Activated naive CD8-positive, alpha-beta T cell (primary cell): ENCODE data around the gene ENHO.

Experiments used
- H3K27ac Mint-ChIP-seq: one replicate; pipeline ENCODE4 v1.8.0; 2021; ENCODE audit warnings: mixed read lengths
- H3K27me3 Mint-ChIP-seq: one replicate; pipeline ENCODE4 v1.8.0; 2021; ENCODE audit warnings: mixed read lengths
- H3K36me3 Mint-ChIP-seq: one replicate; pipeline ENCODE4 v1.8.0; 2021; ENCODE audit warnings: mixed read lengths
- H3K4me1 Mint-ChIP-seq: one replicate; pipeline ENCODE4 v1.8.0; 2021; ENCODE audit warnings: low read depth, mixed read lengths
- H3K4me3 Mint-ChIP-seq: one replicate; pipeline ENCODE4 v1.8.0; 2021; ENCODE audit warnings: mild to moderate bottlenecking, mixed read lengths
- H3K9me3 Mint-ChIP-seq: one replicate; pipeline ENCODE4 v1.8.0; 2021; ENCODE audit warnings: low read depth, mixed read lengths

Gene ENHO

GRCh38 chr9:34522091-34522887 is 501 bp downstream of the ENHO start:
- Mint-ChIP-seq H3K27ac (no peak overlapping the region), H3K4me1 (peaks cover 15% of the 10 kb centered on the region), H3K4me3 (peak overlapping the region; percentile 87), H3K9me3 (no peaks in the 10 kb centered on the region), H3K36me3 (no peaks in the 10 kb centered on the region), H3K27me3 (no peaks in the 10 kb centered on the region)

GRCh38 chr9:34521406-34522045 is 1.3 kb downstream of the ENHO start:
- Mint-ChIP-seq H3K4me3 (no peak overlapping the region), H3K36me3 (no peaks in the 10 kb centered on the region), H3K27me3 (no peaks in the 10 kb centered on the region), H3K4me1 (peaks cover 15% of the 10 kb centered on the region), H3K9me3 (no peaks in the 10 kb centered on the region), H3K27ac (no peak overlapping the region)

- Mint-ChIP-seq H3K27me3 (no peaks in the 10 kb centered on the region), H3K9me3 (no peaks in the 10 kb centered on the region), H3K4me3 (no peak overlapping the region), H3K36me3 (no peaks in the 10 kb centered on the region), H3K4me1 (peaks cover 15% of the 10 kb centered on the region), H3K27ac (no peak overlapping the region)
These were observed 2.0 kb downstream of the ENHO start for GRCh38 chr9:34520505-34521385.

GRCh38 chr9:34520096-34520495 is 2.7 kb downstream of the ENHO start:
- Mint-ChIP-seq H3K36me3 (no peaks in the 10 kb centered on the region), H3K27me3 (no peaks in the 10 kb centered on the region), H3K9me3 (no peaks in the 10 kb centered on the region), H3K27ac (no peak overlapping the region), H3K4me1 (peaks cover 15% of the 10 kb centered on the region), H3K4me3 (no peak overlapping the region)

- H3K36me3 Mint-ChIP-seq = no peaks in the 10 kb centered on the region
- H3K27me3 Mint-ChIP-seq = no peaks in the 10 kb centered on the region
- H3K4me3 Mint-ChIP-seq = no peak overlapping the region
- no peaks in the 10 kb centered on the region for H3K9me3 Mint-ChIP-seq
- peaks cover 9% of the 10 kb centered on the region for H3K4me1 Mint-ChIP-seq
- no peak overlapping the region for H3K27ac Mint-ChIP-seq
These were observed 3.3 kb downstream of the ENHO start for GRCh38 chr9:34519321-34520020.

- no peaks in the 10 kb centered on the region for H3K27me3 Mint-ChIP-seq
- peaks cover 5% of the 10 kb centered on the region for H3K4me1 Mint-ChIP-seq
- no peaks in the 10 kb centered on the region for H3K36me3 Mint-ChIP-seq
- no peak overlapping the region for H3K4me3 Mint-ChIP-seq
- H3K9me3 Mint-ChIP-seq = no peaks in the 10 kb centered on the region
- no peak overlapping the region for H3K27ac Mint-ChIP-seq
These were observed 3.9 kb downstream of the ENHO start for GRCh38 chr9:34518896-34519295.

GRCh38 chr9:34518110-34518616 is 4.6 kb downstream of the ENHO start:
- H3K27me3 Mint-ChIP-seq = no peaks in the 10 kb centered on the region
- peaks cover 5% of the 10 kb centered on the region for H3K4me1 Mint-ChIP-seq
- no peaks in the 10 kb centered on the region for H3K9me3 Mint-ChIP-seq
- no peaks in the 10 kb centered on the region for H3K36me3 Mint-ChIP-seq
- H3K4me3 Mint-ChIP-seq = no peak overlapping the region
- H3K27ac Mint-ChIP-seq = no peak overlapping the region

- no peak overlapping the region for H3K27ac Mint-ChIP-seq
- no peak overlapping the region for H3K4me3 Mint-ChIP-seq
- H3K27me3 Mint-ChIP-seq = no peaks in the 10 kb centered on the region
- no peaks in the 10 kb centered on the region for H3K36me3 Mint-ChIP-seq
- H3K4me1 Mint-ChIP-seq = peaks cover under 1% of the 10 kb centered on the region
- H3K9me3 Mint-ChIP-seq = no peaks in the 10 kb centered on the region
These were observed 5.6 kb downstream of the ENHO start for GRCh38 chr9:34517185-34517584.

- Mint-ChIP-seq H3K9me3 (no peaks in the 10 kb centered on the region), H3K27ac (no peak overlapping the region), H3K4me1 (no peaks in the 10 kb centered on the region), H3K36me3 (no peaks in the 10 kb centered on the region), H3K27me3 (no peaks in the 10 kb centered on the region), H3K4me3 (no peak overlapping the region)
These were observed 6.8 kb downstream of the ENHO start for GRCh38 chr9:34515959-34516358.

- H3K27me3 Mint-ChIP-seq = no peaks in the 10 kb centered on the region
- no peaks in the 10 kb centered on the region for H3K9me3 Mint-ChIP-seq
- H3K36me3 Mint-ChIP-seq = no peaks in the 10 kb centered on the region
- H3K4me1 Mint-ChIP-seq = no peaks in the 10 kb centered on the region
- H3K4me3 Mint-ChIP-seq = no peak overlapping the region
- no peak overlapping the region for H3K27ac Mint-ChIP-seq
These were observed 8.0 kb downstream of the ENHO start for GRCh38 chr9:34514816-34515215.

- H3K9me3 Mint-ChIP-seq = no peaks in the 10 kb centered on the region
- no peak overlapping the region for H3K27ac Mint-ChIP-seq
- no peaks in the 10 kb centered on the region for H3K27me3 Mint-ChIP-seq
- no peaks in the 10 kb centered on the region for H3K4me1 Mint-ChIP-seq
- no peak overlapping the region for H3K4me3 Mint-ChIP-seq
- H3K36me3 Mint-ChIP-seq = no peaks in the 10 kb centered on the region
These were observed 8.4 kb downstream of the ENHO start for GRCh38 chr9:34514401-34514800.

- Mint-ChIP-seq H3K4me1 (no peaks in the 10 kb centered on the region), H3K9me3 (no peaks in the 10 kb centered on the region), H3K27ac (no peak overlapping the region), H3K4me3 (no peak overlapping the region), H3K36me3 (no peaks in the 10 kb centered on the region), H3K27me3 (no peaks in the 10 kb centered on the region)
These were observed 9.1 kb downstream of the ENHO start for GRCh38 chr9:34513567-34514214.

GRCh38 chr9:34512131-34513078 is 10.4 kb downstream of the ENHO start:
- Mint-ChIP-seq H3K4me1 (no peaks in the 10 kb centered on the region), H3K27ac (no peak overlapping the region), H3K9me3 (no peaks in the 10 kb centered on the region), H3K4me3 (no peak overlapping the region), H3K27me3 (no peaks in the 10 kb centered on the region), H3K36me3 (no peaks in the 10 kb centered on the region)
